ENCODE data around the gene ALDH3B1. TPM values are rescaled to one million over a fixed set of nuclear protein-coding genes. Genes with fewer than 3 reads are reported as not detected.
"Not testable (repeated sequence)": the region's sequence is repeated elsewhere in the genome, so short reads cannot be mapped to it uniquely, and the experiment has no call there.

ALDH3B1 gene
- total and polyA plus RNA-seq, 2 of the 4 experiments (the other 2 are of a cell fraction): 11.8 to 22.8 TPM

DNA sequence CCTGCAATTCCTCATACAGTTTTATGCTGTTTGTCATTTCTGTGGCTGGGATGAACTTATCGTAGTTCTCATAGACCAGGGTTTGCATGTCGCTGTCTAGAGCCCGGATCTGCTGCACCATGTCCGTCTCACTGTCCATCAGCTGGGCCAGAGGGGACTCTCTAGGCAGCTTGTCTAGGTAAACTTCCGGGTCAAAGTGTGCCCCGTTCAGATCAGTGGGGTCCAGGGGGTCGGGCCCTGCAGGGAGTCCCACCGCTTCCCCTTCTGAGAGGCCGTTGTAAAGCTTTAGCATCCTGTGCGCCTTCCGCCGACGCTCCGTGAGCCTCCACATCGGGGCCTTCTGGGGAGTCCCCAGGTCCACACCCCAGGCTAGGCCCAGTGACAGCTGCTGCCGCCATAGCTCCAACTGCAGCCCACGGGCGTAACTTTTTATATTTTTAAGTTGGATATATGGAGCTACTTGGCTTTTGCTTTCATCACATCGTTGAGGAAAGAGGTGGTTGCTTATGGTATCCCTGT, 44.2 kb upstream of the ALDH3B1 start:
- ATAC-seq (ENCODE audit: low read depth): not testable (repeated sequence)
- CTCF ChIA-PET: interaction anchor here (1.2 kb wide), 1 partner anchor 10 kb away, joined by 3 read pairs; no protein-coding TSS in a partner anchor

DNA sequence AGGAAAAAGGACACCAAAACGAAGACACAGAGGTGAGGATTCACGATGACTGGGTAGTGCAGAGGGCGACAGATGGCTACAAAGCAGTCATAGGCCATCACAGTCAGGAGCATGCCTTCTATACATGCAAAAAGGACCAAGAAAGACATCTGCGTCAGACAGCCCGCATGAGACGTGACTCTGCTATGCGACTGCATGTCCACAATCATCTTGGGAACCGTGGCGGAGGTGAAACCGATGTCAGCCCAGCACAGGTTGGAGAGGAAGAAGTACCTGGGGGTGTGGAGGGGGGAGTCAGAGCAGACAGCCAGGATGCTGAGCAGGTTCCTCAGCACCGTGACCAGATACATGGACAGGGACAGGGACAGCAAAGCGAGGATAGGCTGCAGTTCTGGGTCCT, 35.4 kb upstream of the ALDH3B1 start:
- ATAC-seq (ENCODE audit: low read depth); H3K9me3 ChIP-seq (ENCODE audit: control insufficient read depth, insufficient read depth, low read length); CTCF ChIA-PET: not testable (repeated sequence)

More for the DNA sequence above, 44.2 kb upstream of the ALDH3B1 start:
- H4K20me1 ChIP-seq (ENCODE audit: insufficient read depth, low read length); H2BK5ac ChIP-seq (ENCODE audit: low read depth, low read length, poor library complexity, severe bottlenecking); intact Hi-C loops (cut with micrococcal nuclease); H3K4me3 ChIP-seq (ENCODE audit: insufficient read depth, low read depth, low read length); H2BK15ac ChIP-seq (ENCODE audit: low read depth, low read length); H3K4me2 ChIP-seq (ENCODE audit: low read depth, low read length); DNase-seq; H3K4me1 ChIP-seq (ENCODE audit: control insufficient read depth, insufficient read depth, low read length); H3K23ac ChIP-seq (ENCODE audit: low read depth, low read length); POLR2A ChIA-PET (ENCODE audit: unreplicated experiment); H3K18ac ChIP-seq (ENCODE audit: low read depth, low read length); H3K9me1 ChIP-seq (ENCODE audit: insufficient read depth, low read length); H3K27ac ChIP-seq (ENCODE audit: insufficient read depth, low read length); H3K27me3 ChIP-seq (ENCODE audit: control insufficient read depth, insufficient read depth, low read length); dilution Hi-C loops (cut with HindIII; ENCODE audit: low sequenced_read_pairs, unreplicated experiment); H3K4ac ChIP-seq (ENCODE audit: low read depth, low read length); H2AFZ ChIP-seq (replicated peaks; ENCODE audit: low read length, poor library complexity); H4K5ac ChIP-seq (ENCODE audit: low read depth, low read length); H2AK9ac ChIP-seq (replicated peaks; ENCODE audit: low read depth, low read length, poor library complexity); BruUV-seq (replicated peaks); H3K56ac ChIP-seq (ENCODE audit: extremely low read depth, insufficient read depth, low read length); in situ Hi-C loops (cut with MboI; ENCODE audit: low sequenced_read_pairs); H4K91ac ChIP-seq (ENCODE audit: insufficient read depth, low read depth, low read length); H3K14ac ChIP-seq (replicated peaks; ENCODE audit: low read depth, low read length); H2AK5ac ChIP-seq (ENCODE audit: low read depth, low read length); H3K79me1 ChIP-seq (ENCODE audit: low read depth in 1 of 2, low read length in 2 of 2); H3K36me3 ChIP-seq (ENCODE audit: control insufficient read depth, insufficient read depth, low read length); H3K9ac ChIP-seq (ENCODE audit: low read depth, low read length); H2BK120ac ChIP-seq (ENCODE audit: low read depth, low read length); H4K8ac ChIP-seq (ENCODE audit: low read depth in 2 of 2, low read length in 2 of 2); H2BK20ac ChIP-seq (ENCODE audit: low read depth, low read length); H3K9me3 ChIP-seq (ENCODE audit: control insufficient read depth, insufficient read depth, low read length): not testable (repeated sequence)
- WGBS, 2 experiments (ENCODE audit: extremely low coverage in 2 of 2, insufficient read length in 1 of 2): 97% methylated on average over 10 of the region's 19 CpGs; no CpG with 5 or more reads in 1 of the 2 experiments

More for the DNA sequence above, 35.4 kb upstream of the ALDH3B1 start:
- H2AK5ac ChIP-seq (ENCODE audit: low read depth, low read length); H3K27ac ChIP-seq (ENCODE audit: insufficient read depth, low read length); H3K56ac ChIP-seq (ENCODE audit: extremely low read depth, insufficient read depth, low read length); H4K8ac ChIP-seq (ENCODE audit: low read depth in 2 of 2, low read length in 2 of 2); H4K91ac ChIP-seq (ENCODE audit: insufficient read depth, low read depth, low read length); H2BK20ac ChIP-seq (ENCODE audit: low read depth, low read length); H3K9ac ChIP-seq (ENCODE audit: low read depth, low read length); intact Hi-C loops (cut with micrococcal nuclease); H3K23ac ChIP-seq (ENCODE audit: low read depth, low read length); H2AFZ ChIP-seq (replicated peaks; ENCODE audit: low read length, poor library complexity); H2BK5ac ChIP-seq (ENCODE audit: low read depth, low read length, poor library complexity, severe bottlenecking); H2BK120ac ChIP-seq (ENCODE audit: low read depth, low read length); H3K36me3 ChIP-seq (ENCODE audit: control insufficient read depth, insufficient read depth, low read length); BruUV-seq (replicated peaks); POLR2A ChIA-PET (ENCODE audit: unreplicated experiment); H4K20me1 ChIP-seq (ENCODE audit: insufficient read depth, low read length); H3K4ac ChIP-seq (ENCODE audit: low read depth, low read length); H3K79me1 ChIP-seq (ENCODE audit: low read depth in 1 of 2, low read length in 2 of 2); H3K9me1 ChIP-seq (ENCODE audit: insufficient read depth, low read length); dilution Hi-C loops (cut with HindIII; ENCODE audit: low sequenced_read_pairs, unreplicated experiment); H3K18ac ChIP-seq (ENCODE audit: low read depth, low read length); H3K4me3 ChIP-seq (ENCODE audit: insufficient read depth, low read depth, low read length); H2BK15ac ChIP-seq (ENCODE audit: low read depth, low read length); H3K14ac ChIP-seq (replicated peaks; ENCODE audit: low read depth, low read length); H3K4me2 ChIP-seq (ENCODE audit: low read depth, low read length); H3K4me1 ChIP-seq (ENCODE audit: control insufficient read depth, insufficient read depth, low read length); in situ Hi-C loops (cut with MboI; ENCODE audit: low sequenced_read_pairs); H4K5ac ChIP-seq (ENCODE audit: low read depth, low read length); DNase-seq; H2AK9ac ChIP-seq (replicated peaks; ENCODE audit: low read depth, low read length, poor library complexity): not testable (repeated sequence)
- WGBS, 2 experiments (ENCODE audit: extremely low coverage in 2 of 2, insufficient read length in 1 of 2): 69% methylated on average over 4 of the region's 12 CpGs; no CpG with 5 or more reads in 1 of the 2 experiments
- H3K27me3 ChIP-seq (ENCODE audit: control insufficient read depth, insufficient read depth, low read length): peaks cover 13% of the 10 kb centered on the region

Measured in IMR-90 (cell line).